Measurements from ENCODE around the gene HUS1.
"Not testable (repeated sequence)": the region's sequence is repeated elsewhere in the genome, so short reads cannot be mapped to it uniquely, and the experiment has no call there.

Gene HUS1

DNA sequence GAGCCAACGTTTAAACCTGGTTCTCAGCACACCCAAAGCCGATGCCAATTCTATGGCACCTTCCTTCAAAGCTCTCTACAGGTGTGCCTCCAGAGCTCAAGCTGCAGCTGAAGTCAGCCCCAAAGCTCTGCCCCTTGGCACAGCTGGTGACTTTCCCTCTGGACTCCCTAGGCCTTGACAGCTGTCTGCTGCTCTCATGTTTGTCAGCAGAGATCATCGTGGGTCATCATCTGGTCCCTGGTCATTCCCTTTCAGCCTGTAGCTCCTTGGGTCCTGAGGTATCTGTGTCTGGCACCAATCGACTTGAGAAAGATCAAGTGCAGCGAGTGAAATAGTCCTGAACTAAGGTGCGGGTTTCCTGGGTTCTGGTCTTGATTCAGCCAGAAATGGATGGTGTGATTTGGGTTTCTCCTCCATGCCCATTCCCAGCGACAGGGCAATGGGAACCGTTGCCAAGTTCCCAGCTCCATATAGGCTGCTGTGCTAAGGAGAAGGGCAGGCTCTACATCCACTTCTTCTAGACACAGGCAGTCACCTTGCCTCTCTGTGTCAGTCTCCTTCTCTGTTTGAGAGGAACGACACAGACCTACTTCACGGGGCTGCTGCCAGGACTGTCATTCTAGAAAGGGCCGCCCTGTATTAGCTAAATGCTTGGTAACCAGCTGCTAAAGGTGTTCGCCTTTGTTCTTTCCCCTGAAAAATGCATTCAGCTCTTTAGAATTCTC lies 34.7 kb downstream of the HUS1 start:
- no peak overlapping the region for H3K27ac ChIP-seq
- H3K27me3 ChIP-seq (ENCODE audit: insufficient read depth, low read depth), result no peaks in the 10 kb centered on the region
- no peaks in the 10 kb centered on the region for H3K36me3 ChIP-seq (ENCODE audit: insufficient read depth)
- no peaks in the 10 kb centered on the region for H4K20me1 ChIP-seq (ENCODE audit: insufficient read depth)
- no peak overlapping the region for H2AFZ ChIP-seq (ENCODE audit: low read depth)
- no peak overlapping the region for H3K4me2 ChIP-seq
- no peaks in the 10 kb centered on the region for H3K79me2 ChIP-seq (ENCODE audit: insufficient read depth, low read depth)
- no peak overlapping the region for H3K4me3 ChIP-seq (IDR thresholded peaks at IDR 0.05; ENCODE audit: insufficient read depth, low read depth, low read length)
- TF ChIP-seq, protein P1, sequence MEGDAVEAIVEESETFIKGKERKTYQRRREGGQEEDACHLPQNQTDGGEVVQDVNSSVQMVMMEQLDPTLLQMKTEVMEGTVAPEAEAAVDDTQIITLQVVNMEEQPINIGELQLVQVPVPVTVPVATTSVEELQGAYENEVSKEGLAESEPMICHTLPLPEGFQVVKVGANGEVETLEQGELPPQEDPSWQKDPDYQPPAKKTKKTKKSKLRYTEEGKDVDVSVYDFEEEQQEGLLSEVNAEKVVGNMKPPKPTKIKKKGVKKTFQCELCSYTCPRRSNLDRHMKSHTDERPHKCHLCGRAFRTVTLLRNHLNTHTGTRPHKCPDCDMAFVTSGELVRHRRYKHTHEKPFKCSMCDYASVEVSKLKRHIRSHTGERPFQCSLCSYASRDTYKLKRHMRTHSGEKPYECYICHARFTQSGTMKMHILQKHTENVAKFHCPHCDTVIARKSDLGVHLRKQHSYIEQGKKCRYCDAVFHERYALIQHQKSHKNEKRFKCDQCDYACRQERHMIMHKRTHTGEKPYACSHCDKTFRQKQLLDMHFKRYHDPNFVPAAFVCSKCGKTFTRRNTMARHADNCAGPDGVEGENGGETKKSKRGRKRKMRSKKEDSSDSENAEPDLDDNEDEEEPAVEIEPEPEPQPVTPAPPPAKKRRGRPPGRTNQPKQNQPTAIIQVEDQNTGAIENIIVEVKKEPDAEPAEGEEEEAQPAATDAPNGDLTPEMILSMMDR (conservative IDR thresholded peaks at IDR 0.05; ENCODE audit: low read depth, low read length), result no peak
- no peak overlapping the region for H3K9ac ChIP-seq
- H3K4me1 ChIP-seq (ENCODE audit: low read depth, poor library complexity, severe bottlenecking), result no peaks in the 10 kb centered on the region

DNA sequence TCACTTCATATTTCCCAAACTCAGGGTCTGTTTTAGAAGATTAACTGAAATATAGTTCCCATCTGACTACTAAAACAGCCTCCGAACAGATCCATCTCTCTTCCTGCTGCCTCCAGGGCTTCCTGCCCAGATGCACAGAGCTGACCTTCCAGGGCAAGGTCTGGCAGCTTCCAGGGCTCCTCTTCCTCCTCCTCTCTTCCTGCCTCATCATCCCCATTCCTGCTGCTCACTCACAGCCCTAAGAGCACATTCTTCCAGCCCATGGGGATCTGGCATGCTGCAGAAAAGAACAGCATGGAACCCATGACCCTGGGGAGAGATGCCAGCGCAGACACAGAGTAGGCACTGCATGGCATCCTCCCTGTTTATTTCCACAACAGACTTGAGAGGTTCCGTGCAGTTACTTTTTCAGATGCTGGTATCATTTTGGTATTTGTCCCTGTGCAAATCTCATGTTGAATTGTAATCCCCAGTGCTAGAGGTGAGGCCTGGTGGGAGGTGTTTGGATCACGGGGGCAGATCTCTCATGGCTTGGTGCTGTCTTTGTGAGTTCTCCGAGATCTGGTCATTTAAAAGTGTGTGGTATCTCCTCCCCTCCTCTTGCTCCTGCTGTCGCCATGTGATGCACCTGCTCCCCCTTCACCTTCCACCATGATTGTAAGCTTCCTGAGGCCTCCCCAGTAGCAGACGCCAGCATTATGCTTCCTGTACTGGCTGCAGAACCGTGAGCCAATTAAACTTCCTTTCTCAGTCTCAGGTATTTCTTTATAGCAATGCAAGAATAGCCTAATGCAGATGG lies 35.5 kb downstream of the HUS1 start:
- TF ChIP-seq, protein P1 (conservative IDR thresholded peaks at IDR 0.05; ENCODE audit: low read depth, low read length), result no peak
- no peak overlapping the region for H3K9ac ChIP-seq
- H3K27me3 ChIP-seq (ENCODE audit: insufficient read depth, low read depth), result no peaks in the 10 kb centered on the region
- H3K4me2 ChIP-seq, result no peak overlapping the region
- no peaks in the 10 kb centered on the region for H4K20me1 ChIP-seq (ENCODE audit: insufficient read depth)
- H3K79me2 ChIP-seq (ENCODE audit: insufficient read depth, low read depth), result no peaks in the 10 kb centered on the region
- no peak overlapping the region for H2AFZ ChIP-seq (ENCODE audit: low read depth)
- H3K4me1 ChIP-seq (ENCODE audit: low read depth, poor library complexity, severe bottlenecking), result no peaks in the 10 kb centered on the region
- no peak overlapping the region for H3K27ac ChIP-seq
- H3K4me3 ChIP-seq (IDR thresholded peaks at IDR 0.05; ENCODE audit: insufficient read depth, low read depth, low read length), result no peak overlapping the region
- H3K36me3 ChIP-seq (ENCODE audit: insufficient read depth), result no peaks in the 10 kb centered on the region

DNA sequence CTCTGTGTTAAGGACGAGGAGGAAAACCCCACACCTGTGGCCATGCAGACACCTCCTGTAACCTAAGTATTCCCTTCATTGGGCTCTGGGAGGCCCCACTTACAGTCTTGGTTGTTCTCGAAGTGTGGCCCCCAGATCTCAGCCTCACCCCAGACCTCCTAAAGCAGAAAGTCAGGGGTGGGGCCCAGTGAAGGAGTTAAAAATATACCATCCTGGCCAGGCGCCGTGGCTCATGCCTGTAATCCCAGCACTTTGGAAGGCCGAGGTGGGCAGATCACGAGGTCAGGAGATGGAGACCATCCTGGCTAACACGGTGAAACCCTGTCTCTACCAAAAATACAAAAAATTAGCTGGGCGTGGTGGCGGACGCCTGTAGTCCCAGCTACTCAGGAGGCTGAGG lies 36.8 kb downstream of the HUS1 start:
- H3K27ac ChIP-seq; H4K20me1 ChIP-seq (ENCODE audit: insufficient read depth); H3K9ac ChIP-seq; H3K79me2 ChIP-seq (ENCODE audit: insufficient read depth, low read depth); H2AFZ ChIP-seq (ENCODE audit: low read depth); H3K4me1 ChIP-seq (ENCODE audit: low read depth, poor library complexity, severe bottlenecking); H3K4me2 ChIP-seq; H3K36me3 ChIP-seq (ENCODE audit: insufficient read depth); H3K27me3 ChIP-seq (ENCODE audit: insufficient read depth, low read depth); H3K4me3 ChIP-seq (IDR thresholded peaks at IDR 0.05; ENCODE audit: insufficient read depth, low read depth, low read length): not testable (repeated sequence)

DNA sequence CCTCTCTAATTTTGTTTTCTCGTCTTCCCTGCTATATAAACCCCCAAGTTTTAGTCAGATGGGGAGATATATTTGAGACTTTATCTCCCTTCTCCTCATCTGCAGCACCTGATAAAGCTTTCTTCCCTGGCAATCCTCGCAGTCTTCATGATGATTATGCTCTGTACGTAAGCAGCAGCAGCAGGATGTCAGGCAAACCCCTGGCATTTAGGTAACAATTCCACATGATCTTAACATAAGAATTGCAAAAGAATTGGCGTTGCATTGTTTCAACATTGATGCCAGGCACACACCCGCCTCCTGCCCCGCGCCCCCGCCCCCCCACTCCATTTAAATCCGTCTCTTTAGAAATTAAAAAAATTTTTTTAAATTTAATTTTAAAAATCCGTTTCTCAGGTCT lies 37.3 kb downstream of the HUS1 start:
- Histone ChIP-seq H4K20me1 (ENCODE audit: insufficient read depth) (no peaks in the 10 kb centered on the region), H3K4me1 (ENCODE audit: low read depth, poor library complexity, severe bottlenecking) (no peaks in the 10 kb centered on the region), H2AFZ (ENCODE audit: low read depth) (no peak overlapping the region), H3K27ac (no peak overlapping the region), H3K9ac (no peak overlapping the region), H3K27me3 (ENCODE audit: insufficient read depth, low read depth) (no peaks in the 10 kb centered on the region), H3K36me3 (ENCODE audit: insufficient read depth) (no peaks in the 10 kb centered on the region), H3K4me3 (IDR thresholded peaks at IDR 0.05; ENCODE audit: insufficient read depth, low read depth, low read length) (no peak overlapping the region), H3K4me2 (no peak overlapping the region), H3K79me2 (ENCODE audit: insufficient read depth, low read depth) (no peaks in the 10 kb centered on the region)
- TF ChIP-seq, protein P1 (conservative IDR thresholded peaks at IDR 0.05; ENCODE audit: low read depth, low read length), result no peak

All from KMS-11 (cell line).